Activated naive CD4-positive, alpha-beta T cell treated with anti-CD3 and anti-CD28 coated beads, Interleukin-2, amount 50 U/mL, for 16 hours (primary cell): Measurements from ENCODE around the gene COPG1.
"Not testable (repeated sequence)": the region's sequence is repeated elsewhere in the genome, so short reads cannot be mapped to it uniquely, and the experiment has no call there.

Experiments used
- DNase-seq: peaks from one replicate; pipeline ENCODE4 v3.0.0-alpha.2; 2020

COPG1 gene

GRCh38 chr3:129240436-129240835 is 9.0 kb upstream of the COPG1 start:
- DNase-seq, result no peak

- no peak for DNase-seq
Observed at GRCh38 chr3:129245141-129245540, 4.3 kb upstream of the COPG1 start.

- DNase-seq, result peak; percentile 70
Observed at GRCh38 chr3:129245641-129246306, 3.6 kb upstream of the COPG1 start.

GRCh38 chr3:129246636-129247035 is 2.8 kb upstream of the COPG1 start:
- no peak for DNase-seq

GRCh38 chr3:129248286-129248979 is 973 bp upstream of the COPG1 start:
- DNase-seq, result no peak

- DNase-seq, result no peak
Observed at GRCh38 chr3:129252748-129253147, 3.3 kb downstream of the COPG1 start.

- no peak for DNase-seq
Observed at GRCh38 chr3:129254536-129255230, 5.3 kb downstream of the COPG1 start.

- DNase-seq, result no peak
Observed at GRCh38 chr3:129256270-129256669, 6.9 kb downstream of the COPG1 start.

GRCh38 chr3:129257609-129258008 is 8.2 kb downstream of the COPG1 start:
- DNase-seq, result no peak

GRCh38 chr3:129259612-129260477 is 10.4 kb downstream of the COPG1 start:
- DNase-seq, result no peak

GRCh38 chr3:129260606-129261005 is 11.2 kb downstream of the COPG1 start:
- DNase-seq, result no peak

- no peak for DNase-seq
Observed at GRCh38 chr3:129261894-129262293, 12.5 kb downstream of the COPG1 start.

GRCh38 chr3:129263161-129263910 is 13.9 kb downstream of the COPG1 start:
- DNase-seq, result no peak

- DNase-seq, result not testable (repeated sequence)
Observed at GRCh38 chr3:129264994-129265393, 15.6 kb downstream of the COPG1 start.

GRCh38 chr3:129266651-129267050 is 17.2 kb downstream of the COPG1 start:
- DNase-seq, result no peak

GRCh38 chr3:129268396-129268795 is 19.0 kb downstream of the COPG1 start:
- no peak for DNase-seq

- DNase-seq, result no peak
Observed at GRCh38 chr3:129271674-129272073, 22.3 kb downstream of the COPG1 start.

GRCh38 chr3:129276385-129276784 is 27.0 kb downstream of the COPG1 start:
- no peak for DNase-seq

- no peak for DNase-seq
Observed at GRCh38 chr3:129277829-129278271, 28.4 kb downstream of the COPG1 start.

- peak; percentile 96 for DNase-seq
Observed at GRCh38 chr3:129278439-129278965, 29.1 kb downstream of the COPG1 start, which contains the start of gene HMCES. Gene HMCES, plus strand, starts transcription at chr3:129278870. Its CDS starts 863 bp downstream, at chr3:129279733.
